GM19099 (cell line): ENCODE data around the gene SFXN1.

Source experiments
- POLR2A ChIP-seq: IDR thresholded peaks from 3 replicates; pipeline ENCODE4 v1.6.1; 2011; ENCODE audit warnings: low read depth; ENCODE audit not compliant: insufficient read length; ENCODE audit errors: extremely low read depth

The SFXN1 gene

GRCh38 chr5:175544108-175544511 is 65.8 kb downstream of the SFXN1 start:
- no peak for TF ChIP-seq POLR2A

DNA sequence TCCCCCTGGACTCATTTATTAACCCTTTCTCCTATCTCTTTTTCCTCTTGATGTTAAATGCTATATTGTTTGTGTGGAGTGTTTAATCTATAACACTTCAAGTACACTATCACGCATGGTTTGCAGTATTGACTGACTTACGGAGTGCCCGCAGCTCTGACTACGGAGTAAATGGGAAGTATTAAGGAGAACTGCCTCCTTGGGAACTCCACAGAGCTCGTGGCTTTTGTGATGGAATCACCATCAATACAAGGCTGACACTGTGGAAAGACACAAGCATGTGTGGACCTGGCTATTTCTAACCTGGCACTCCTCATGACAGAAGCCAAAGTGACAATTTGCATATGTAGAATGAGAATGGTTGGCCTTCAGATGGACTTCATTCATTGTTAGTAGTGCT is 66.2 kb downstream of the SFXN1 start:
- no peak for TF ChIP-seq POLR2A

DNA sequence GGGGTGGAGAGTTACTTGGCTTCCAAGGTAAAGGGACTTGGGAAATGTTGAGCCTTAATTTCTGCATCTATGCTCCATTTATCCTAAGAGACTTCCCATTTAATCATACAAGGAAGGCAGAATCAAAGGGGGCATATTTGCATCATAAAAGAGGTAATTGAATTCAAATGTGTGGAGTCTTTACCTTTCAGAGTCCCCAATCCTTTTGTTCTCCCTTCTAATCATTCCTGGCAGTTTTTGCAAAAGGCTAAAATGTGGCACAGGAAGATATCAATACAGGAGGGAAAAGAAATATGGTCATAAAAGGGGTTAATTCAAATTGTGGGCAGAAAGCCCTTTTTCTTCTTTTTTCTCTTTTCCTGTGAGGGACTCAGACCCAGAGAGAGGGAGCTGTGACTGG is 69.5 kb downstream of the SFXN1 start:
- no peak for TF ChIP-seq POLR2A

- TF ChIP-seq POLR2A, result no peak
Observed at GRCh38 chr5:175548626-175549311, 70.4 kb downstream of the SFXN1 start.

GRCh38 chr5:175550055-175550805 is 71.9 kb downstream of the SFXN1 start:
- no peak for TF ChIP-seq POLR2A

DNA sequence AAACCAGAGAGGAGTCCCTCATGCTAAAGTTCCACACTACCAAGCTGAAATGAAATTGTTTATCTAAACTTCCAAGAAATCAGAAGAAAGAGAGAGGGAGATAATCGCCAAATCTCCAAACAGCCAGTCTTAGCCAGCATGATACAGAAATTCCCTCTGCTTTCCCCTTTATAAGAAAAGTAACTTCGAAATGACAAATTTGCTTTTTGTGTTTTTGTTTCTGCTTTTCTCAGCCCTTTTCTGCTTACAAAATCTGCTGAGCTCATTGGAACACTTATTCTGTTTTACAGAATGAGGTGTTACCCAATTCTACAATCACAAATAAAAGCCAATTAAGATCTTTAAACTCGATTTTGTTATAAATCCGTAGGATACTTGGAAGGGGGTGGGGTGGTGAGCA is 72.9 kb downstream of the SFXN1 start:
- TF ChIP-seq POLR2A, result no peak

DNA sequence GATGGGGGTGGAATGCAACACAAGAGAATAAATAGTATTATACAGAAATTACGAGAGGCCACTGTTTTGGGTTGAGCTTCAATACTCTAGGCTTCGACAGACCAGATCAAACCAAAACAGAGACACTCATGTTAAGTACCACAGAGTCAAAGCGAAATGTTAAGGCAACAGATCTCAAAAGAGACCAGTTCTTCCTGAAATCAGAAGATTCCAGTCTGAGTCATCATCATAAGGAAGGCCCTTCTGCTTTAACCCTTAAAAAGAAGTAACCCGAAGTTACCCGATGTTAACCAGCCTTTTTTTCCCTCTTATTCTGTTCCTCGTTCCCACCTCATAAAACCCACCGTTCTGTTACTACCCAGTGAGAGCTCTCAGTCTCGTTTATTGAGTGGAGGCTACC is 75.9 kb downstream of the SFXN1 start:
- no peak for TF ChIP-seq POLR2A

DNA sequence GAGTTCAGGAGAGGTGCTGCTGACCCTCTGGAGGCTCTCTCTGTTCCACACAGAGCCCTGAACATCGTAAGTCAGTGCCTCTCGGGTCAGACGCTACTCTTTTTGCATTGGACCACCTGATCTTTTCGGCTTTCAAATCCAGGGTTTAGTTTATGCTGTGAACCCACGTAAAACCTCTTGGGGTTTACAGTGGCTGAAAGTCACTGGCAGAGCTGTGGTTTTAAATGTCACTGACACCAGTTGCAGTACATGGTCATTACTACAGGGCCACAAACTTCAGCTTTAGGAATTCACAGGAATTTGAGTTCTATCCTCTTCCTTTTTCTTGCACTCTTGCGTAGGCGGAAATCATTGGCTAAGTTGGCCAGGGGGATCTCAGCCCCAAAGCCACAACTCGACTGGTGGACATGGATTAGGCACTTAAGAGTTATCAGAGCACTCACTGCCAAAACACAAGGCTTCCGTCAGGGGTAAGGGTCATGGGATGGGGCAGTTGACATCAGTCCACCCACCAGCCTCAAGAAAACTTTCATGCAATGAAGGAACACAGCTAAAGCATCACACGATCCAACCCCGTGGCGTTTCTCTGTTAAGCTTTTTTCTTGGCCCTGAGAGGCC is 76.9 kb downstream of the SFXN1 start:
- TF ChIP-seq POLR2A, result no peak

- TF ChIP-seq POLR2A, result no peak
Observed at GRCh38 chr5:175556794-175557193, 78.4 kb downstream of the SFXN1 start.

- TF ChIP-seq POLR2A, result no peak
Observed at GRCh38 chr5:175557778-175558177, 79.4 kb downstream of the SFXN1 start.

DNA sequence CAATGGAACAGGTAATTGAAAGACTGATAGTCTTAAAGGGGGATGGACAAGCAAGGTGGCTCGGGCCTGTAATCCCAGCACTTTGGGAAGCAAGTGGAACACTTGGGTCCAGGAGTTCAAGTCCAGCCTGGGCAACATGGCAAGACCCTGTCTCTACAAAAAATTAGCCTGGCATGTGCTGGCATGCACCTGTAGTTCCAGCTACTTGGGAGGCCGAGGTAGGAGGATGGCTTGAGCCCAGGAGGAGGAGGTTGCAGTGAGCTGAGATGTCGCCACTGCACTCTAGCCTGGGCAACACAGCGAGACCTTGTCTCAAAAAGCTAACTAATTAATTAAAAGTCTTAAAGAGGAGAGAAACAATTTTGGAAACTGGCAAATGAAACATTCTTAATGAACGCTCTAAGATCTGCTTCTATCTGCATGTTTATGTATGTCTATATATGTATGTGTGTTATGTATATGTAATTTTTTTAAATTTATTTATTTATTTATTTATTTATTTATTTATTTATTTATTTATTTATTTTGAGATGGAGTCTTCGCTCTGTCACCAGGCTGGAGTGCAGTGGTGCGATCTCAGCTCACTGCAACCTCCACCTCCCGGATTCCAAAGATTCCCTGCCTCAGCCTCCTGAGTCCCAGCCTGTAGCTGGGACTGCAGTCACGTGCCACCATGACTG is 80.6 kb downstream of the SFXN1 start:
- TF ChIP-seq POLR2A, result no peak

DNA sequence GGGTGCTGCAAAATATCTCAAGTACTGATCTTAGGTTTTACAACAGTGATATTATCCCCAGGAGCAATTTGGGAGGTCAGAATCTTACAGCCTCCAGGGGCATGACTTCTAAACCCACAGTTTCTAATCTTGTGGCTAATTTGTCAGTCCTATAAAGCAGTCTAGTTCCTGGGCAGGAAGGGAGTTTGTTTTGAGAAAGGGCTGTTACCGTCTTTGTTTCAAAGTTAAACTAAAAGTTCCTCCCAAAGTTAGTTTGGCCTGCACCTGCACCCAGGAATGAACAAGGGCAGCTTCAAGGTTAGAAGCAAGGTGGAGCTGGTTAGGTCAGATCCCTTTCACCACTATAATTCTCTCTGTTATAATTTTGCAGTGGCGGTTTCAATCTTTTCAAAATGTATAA is 81.7 kb downstream of the SFXN1 start:
- no peak for TF ChIP-seq POLR2A

DNA sequence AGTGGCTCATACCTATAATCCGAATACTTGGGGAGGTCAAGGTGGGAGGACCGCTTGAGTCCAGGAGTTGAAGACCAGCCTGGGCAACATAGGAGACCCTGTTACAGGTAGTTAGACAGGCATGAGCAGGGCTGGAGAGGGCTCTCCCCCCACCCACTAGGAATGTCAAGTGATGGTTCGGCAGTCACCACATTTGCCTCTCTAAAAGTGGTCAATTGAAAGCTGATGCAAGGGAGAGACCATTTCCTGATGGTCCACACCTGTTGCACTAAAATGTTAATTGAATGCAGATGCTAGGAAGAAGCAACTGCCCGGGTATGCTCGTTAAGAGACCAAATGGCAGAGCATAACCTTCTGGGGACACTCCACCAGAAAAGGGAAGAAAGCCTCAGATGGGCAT is 82.7 kb downstream of the SFXN1 start:
- TF ChIP-seq POLR2A, result no peak

GRCh38 chr5:175564716-175565115 is 86.4 kb downstream of the SFXN1 start:
- TF ChIP-seq POLR2A, result no peak

GRCh38 chr5:175566697-175567096 is 88.3 kb downstream of the SFXN1 start:
- TF ChIP-seq POLR2A, result no peak
